Testis (tissue), 2 donors: Measurements from ENCODE around the gene GALNT18.

ENCODE experiments used
- CTCF ChIP-seq, 3 experiments: fragments of 450-650 bp in 2 of 3; fragments of 200-600 bp in 1 of 3; sonication (generic) in 1 of 3; IDR thresholded peaks; one replicate each; pipeline ENCODE4 v1.5.1; 2016 to 2019; ENCODE audit warnings: antibody characterized with exemption in 3 of 3, mild to moderate bottlenecking in 2 of 3, moderate library complexity in 1 of 3
- POLR2A ChIP-seq: fragments of 450-650 bp; IDR thresholded peaks from one replicate; pipeline ENCODE4 v1.6.1; 2017; ENCODE audit warnings: antibody characterized with exemption, mild to moderate bottlenecking, moderate library complexity

- TF ChIP-seq CTCF (IDR thresholded peaks at IDR 0.05) (no peak), POLR2A (no peak)
Observed at GRCh38 chr11:11587122-11587521, 34.7 kb downstream of the GALNT18 start.
